Measurements from ENCODE around the gene TTC3.

DNA sequence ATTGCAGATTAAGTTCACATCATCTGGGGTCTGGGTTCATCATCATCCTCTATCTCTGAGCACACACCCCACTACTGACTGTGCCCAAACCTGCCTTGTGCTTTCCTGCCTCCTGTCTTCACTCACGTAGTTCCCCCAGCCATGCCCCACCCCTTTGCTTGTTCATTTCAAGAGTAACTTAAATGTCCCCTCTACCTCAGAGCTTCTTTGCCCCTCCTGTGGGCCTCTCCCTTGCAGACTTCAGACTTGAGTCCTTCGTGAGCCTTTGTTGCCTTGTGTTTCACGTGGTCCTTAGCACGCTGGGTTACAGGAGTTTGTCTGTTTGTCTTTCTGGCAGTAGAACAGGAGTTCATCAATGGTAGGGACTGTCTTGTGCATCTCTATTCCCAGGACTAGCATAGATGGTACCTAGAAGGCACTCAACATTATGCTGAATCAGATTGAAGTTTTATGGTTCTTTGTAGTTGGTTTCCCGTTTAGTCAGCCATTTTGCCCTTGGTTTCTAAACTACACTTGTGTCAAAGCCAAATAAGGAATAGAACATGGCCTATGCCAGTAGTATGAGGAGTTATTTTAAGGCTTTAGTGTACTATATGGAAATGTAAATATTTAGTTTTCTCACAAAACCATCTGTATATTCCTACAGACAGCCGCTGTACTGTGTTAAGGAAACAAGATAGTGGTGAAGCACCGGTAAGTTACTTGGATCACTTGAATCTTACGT, 86.2 kb downstream of the TTC3 start:
- TF ChIP-seq, protein P1, sequence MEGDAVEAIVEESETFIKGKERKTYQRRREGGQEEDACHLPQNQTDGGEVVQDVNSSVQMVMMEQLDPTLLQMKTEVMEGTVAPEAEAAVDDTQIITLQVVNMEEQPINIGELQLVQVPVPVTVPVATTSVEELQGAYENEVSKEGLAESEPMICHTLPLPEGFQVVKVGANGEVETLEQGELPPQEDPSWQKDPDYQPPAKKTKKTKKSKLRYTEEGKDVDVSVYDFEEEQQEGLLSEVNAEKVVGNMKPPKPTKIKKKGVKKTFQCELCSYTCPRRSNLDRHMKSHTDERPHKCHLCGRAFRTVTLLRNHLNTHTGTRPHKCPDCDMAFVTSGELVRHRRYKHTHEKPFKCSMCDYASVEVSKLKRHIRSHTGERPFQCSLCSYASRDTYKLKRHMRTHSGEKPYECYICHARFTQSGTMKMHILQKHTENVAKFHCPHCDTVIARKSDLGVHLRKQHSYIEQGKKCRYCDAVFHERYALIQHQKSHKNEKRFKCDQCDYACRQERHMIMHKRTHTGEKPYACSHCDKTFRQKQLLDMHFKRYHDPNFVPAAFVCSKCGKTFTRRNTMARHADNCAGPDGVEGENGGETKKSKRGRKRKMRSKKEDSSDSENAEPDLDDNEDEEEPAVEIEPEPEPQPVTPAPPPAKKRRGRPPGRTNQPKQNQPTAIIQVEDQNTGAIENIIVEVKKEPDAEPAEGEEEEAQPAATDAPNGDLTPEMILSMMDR (IDR thresholded peaks at IDR 0.05): no peak
- TF ChIP-seq POLR2A (IDR thresholded peaks at IDR 0.05) (no peak), EP300 (IDR thresholded peaks at IDR 0.05) (no peak), POLR2AphosphoS5 (IDR thresholded peaks at IDR 0.05) (no peak)
